ENCODE results near the gene HTR3B. TPM values are rescaled to one million over a fixed set of nuclear protein-coding genes. Genes with fewer than 3 reads are reported as not detected.

HTR3B gene
- total RNA-seq, 1 experiment from 2014 or later: not detected

DNA sequence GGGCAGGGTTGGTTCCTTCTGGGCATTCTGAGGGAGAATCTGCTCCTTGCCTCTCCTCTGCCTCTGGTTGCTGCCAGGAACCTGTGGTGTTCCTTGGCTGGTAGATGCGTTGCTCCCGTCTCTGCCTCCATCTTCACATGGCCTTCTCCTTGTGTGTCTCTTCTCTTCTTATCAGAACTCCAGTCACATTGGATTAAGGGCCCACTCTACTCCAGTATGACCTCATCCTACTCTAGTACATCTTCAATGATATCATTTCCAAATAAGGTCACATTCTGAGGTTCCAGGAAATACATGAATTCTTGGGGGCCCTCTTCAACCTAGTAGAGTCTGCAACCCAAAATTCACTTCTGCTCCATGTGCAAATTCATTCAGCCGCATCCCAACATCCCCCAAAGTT, 33.3 kb downstream of the HTR3B start:
- no peak overlapping the region for H3K9ac ChIP-seq (ENCODE audit: extremely low read depth, insufficient read length, low read length)
- no peaks in the 10 kb centered on the region for H4K20me1 ChIP-seq (ENCODE audit: control insufficient read depth, insufficient read depth, insufficient read length)
- H2AK5ac ChIP-seq (ENCODE audit: insufficient read length, low read length): no peak overlapping the region
- H3K4me2 ChIP-seq (ENCODE audit: insufficient read depth, insufficient read length, low read length): no peak overlapping the region
- peaks cover 3% of the 10 kb centered on the region for H3K4me1 ChIP-seq (ENCODE audit: insufficient read depth, low read length)
- no peak overlapping the region for H3K4ac ChIP-seq (ENCODE audit: low read depth, low read length)
- H2BK12ac ChIP-seq (ENCODE audit: insufficient read length, low read depth, low read length): no peak overlapping the region
- peaks cover 22 to 27% of the 10 kb centered on the region in 2 experiments for H3K4me1 Mint-ChIP-seq
- DNase-seq: no peak
- no peak overlapping the region for H3K56ac ChIP-seq (ENCODE audit: insufficient read length, low read depth, low read length)
- H4K5ac ChIP-seq (ENCODE audit: insufficient read length, low read depth, low read length): no peak overlapping the region
- no peak overlapping the region for H3K4me3 Mint-ChIP-seq
- H3K23ac ChIP-seq (ENCODE audit: insufficient read length, low read depth, low read length): no peak overlapping the region
- WGBS (ENCODE audit: extremely low coverage, insufficient read length, low lambda C conversion rate): 100% methylated on average over 1 of the region's 3 CpGs
- no peak overlapping the region for H4K8ac ChIP-seq (replicated peaks; ENCODE audit: insufficient read length, low read depth, low read length)
- H3K27me3 ChIP-seq (ENCODE audit: insufficient read depth, low read length): no peaks in the 10 kb centered on the region
- no peak overlapping the region for H4K91ac ChIP-seq (ENCODE audit: insufficient read length, low read depth, low read length)
- H2BK15ac ChIP-seq (ENCODE audit: low read depth, low read length): no peak overlapping the region
- no peak overlapping the region for H2BK5ac ChIP-seq (ENCODE audit: insufficient read length, low read length)
- no peaks in the 10 kb centered on the region for H3K79me1 ChIP-seq (ENCODE audit: insufficient read depth, low read depth, low read length, poor library complexity, severe bottlenecking)
- no peaks in the 10 kb centered on the region for H3K79me2 ChIP-seq (ENCODE audit: insufficient read depth, low read length)
- H3K27ac ChIP-seq (ENCODE audit: insufficient read length, low read depth, low read length): no peak overlapping the region
- H2BK120ac ChIP-seq (ENCODE audit: low read depth, low read length, poor library complexity, severe bottlenecking): no peak overlapping the region
- TF ChIP-seq, protein P1, sequence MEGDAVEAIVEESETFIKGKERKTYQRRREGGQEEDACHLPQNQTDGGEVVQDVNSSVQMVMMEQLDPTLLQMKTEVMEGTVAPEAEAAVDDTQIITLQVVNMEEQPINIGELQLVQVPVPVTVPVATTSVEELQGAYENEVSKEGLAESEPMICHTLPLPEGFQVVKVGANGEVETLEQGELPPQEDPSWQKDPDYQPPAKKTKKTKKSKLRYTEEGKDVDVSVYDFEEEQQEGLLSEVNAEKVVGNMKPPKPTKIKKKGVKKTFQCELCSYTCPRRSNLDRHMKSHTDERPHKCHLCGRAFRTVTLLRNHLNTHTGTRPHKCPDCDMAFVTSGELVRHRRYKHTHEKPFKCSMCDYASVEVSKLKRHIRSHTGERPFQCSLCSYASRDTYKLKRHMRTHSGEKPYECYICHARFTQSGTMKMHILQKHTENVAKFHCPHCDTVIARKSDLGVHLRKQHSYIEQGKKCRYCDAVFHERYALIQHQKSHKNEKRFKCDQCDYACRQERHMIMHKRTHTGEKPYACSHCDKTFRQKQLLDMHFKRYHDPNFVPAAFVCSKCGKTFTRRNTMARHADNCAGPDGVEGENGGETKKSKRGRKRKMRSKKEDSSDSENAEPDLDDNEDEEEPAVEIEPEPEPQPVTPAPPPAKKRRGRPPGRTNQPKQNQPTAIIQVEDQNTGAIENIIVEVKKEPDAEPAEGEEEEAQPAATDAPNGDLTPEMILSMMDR (conservative IDR thresholded peaks at IDR 0.05): no peak
- no peaks in the 10 kb centered on the region for H3K36me3 Mint-ChIP-seq (ENCODE audit: insufficient read depth in 1 of 3, low read depth in 3 of 3)
- H3K23me2 ChIP-seq (ENCODE audit: insufficient read length, low read depth, low read length, poor library complexity, severe bottlenecking): no peaks in the 10 kb centered on the region
- H3K14ac ChIP-seq (ENCODE audit: insufficient read depth, low read length): no peak overlapping the region
- no peaks in the 10 kb centered on the region for H3K9me3 ChIP-seq (ENCODE audit: control insufficient read depth, low read depth, low read length)
- no peak overlapping the region for H2BK20ac ChIP-seq (ENCODE audit: low read depth, low read length, poor library complexity, severe bottlenecking)
- H3T11ph ChIP-seq (ENCODE audit: low read length): no peak overlapping the region
- no peak overlapping the region for H3K18ac ChIP-seq (ENCODE audit: insufficient read length, low read depth, low read length)
- no peaks in the 10 kb centered on the region; a peak in 1 of 5 replicates for H3K9me3 Mint-ChIP-seq
- no peak overlapping the region for H2AFZ ChIP-seq (ENCODE audit: low read length)
- peaks cover 3% of the 10 kb centered on the region; the same call in 1 of the 2 replicates for H3K27me3 Mint-ChIP-seq (ENCODE audit: low read depth)
- no peak overlapping the region for H3K27ac Mint-ChIP-seq
